Endothelial cell (in vitro differentiated cells): ENCODE measurements around the gene DNAJC11. TPM values are rescaled to one million over a fixed set of nuclear protein-coding genes. Genes with fewer than 3 reads are reported as not detected.
A peak's percentile ranks its signal among the peaks of the same experiment; 100 is the strongest.

Source experiments
- DNase-seq: peaks from one replicate; pipeline ENCODE4 v3.0.0; 2021; ENCODE audit warnings: low spot score
- H3K27ac Mint-ChIP-seq: one replicate; pipeline ENCODE4 v1.8.0; 2021; ENCODE audit warnings: mixed read lengths, inconsistent platforms; ENCODE audit not compliant: unreplicated experiment
- H3K27me3 Mint-ChIP-seq: one replicate; pipeline ENCODE4 v1.8.0; 2021; ENCODE audit warnings: mild to moderate bottlenecking, moderate library complexity, mixed read lengths, inconsistent platforms; ENCODE audit not compliant: unreplicated experiment
- H3K36me3 Mint-ChIP-seq: one replicate; pipeline ENCODE4 v1.8.0; 2021; ENCODE audit warnings: mild to moderate bottlenecking, low read depth, mixed read lengths, inconsistent platforms; ENCODE audit not compliant: unreplicated experiment
- H3K4me1 Mint-ChIP-seq: one replicate; pipeline ENCODE4 v1.8.0; 2021; ENCODE audit warnings: mild to moderate bottlenecking, mixed read lengths, inconsistent platforms; ENCODE audit not compliant: unreplicated experiment
- H3K4me3 Mint-ChIP-seq: one replicate; pipeline ENCODE4 v1.8.0; 2021; ENCODE audit warnings: mild to moderate bottlenecking, mixed read lengths, inconsistent platforms; ENCODE audit not compliant: unreplicated experiment
- H3K9me3 Mint-ChIP-seq: one replicate; pipeline ENCODE4 v1.8.0; 2021; ENCODE audit warnings: mixed read lengths, inconsistent platforms; ENCODE audit not compliant: unreplicated experiment
- total RNA-seq: library from RNA; stranded (reverse); fragmentation: NEBNext Ultra II Directional; extraction: Animal tissue kit (Norgen Biotek cat#: 25700); gene quantifications from one replicate; pipeline ENCODE4 v1.2.1, GENCODE V29; 2021; ENCODE audit not compliant: unreplicated experiment
- TF ChIP-seq, protein P1 (sequence below): fragments of 200-600 bp; sonication (generic); IDR thresholded peaks from one replicate; pipeline ENCODE4 v1.5.0; 2021; ENCODE audit warnings: antibody characterized with exemption; ENCODE audit not compliant: unreplicated experiment

Gene DNAJC11
- total RNA-seq, 1 donor from 2014 or later, result 57.0 TPM

DNA sequence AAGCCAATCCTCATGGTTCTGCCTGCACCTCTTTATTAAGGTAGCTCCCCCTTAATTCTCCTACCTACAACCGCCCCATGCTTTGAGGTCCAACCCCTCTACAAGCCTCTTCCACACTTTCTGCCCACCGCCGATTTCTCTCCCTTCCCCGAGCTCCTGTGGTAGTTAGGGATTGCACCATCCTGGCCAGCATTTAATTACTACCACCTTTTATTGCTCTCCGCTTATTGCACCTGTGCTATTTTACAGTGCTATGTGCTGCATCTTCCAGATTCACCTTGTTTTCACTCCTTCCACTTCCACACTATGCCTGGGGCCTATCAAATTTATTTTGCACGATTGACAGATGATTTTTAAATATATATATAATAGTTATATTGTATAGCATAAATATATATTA, 29.3 kb upstream of the DNAJC11 start:
- peaks cover 4% of the 10 kb centered on the region for H3K4me1 Mint-ChIP-seq
- H3K4me3 Mint-ChIP-seq, result no peak overlapping the region
- H3K27me3 Mint-ChIP-seq, result no peaks in the 10 kb centered on the region

DNA sequence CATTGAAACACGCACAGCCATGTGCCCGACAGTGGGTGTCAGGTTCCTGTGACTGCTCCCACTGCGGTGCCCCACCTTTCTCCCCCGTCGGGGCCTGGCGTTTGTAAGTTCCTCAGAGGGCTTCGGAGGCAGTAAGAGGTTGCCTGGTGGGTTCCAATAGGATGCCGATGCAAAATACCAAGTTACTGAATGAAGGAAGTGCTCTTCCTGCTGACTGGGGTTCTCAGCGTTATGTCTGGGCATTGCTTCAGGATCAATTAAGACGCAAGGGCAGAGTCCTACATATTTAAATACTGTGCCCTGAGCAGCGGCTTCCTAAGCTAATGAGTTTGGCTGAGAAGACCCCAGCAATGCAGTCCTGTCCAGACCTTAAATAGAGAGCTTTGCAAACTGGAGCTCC, 28.9 kb upstream of the DNAJC11 start:
- Mint-ChIP-seq H3K9me3 (no peaks in the 10 kb centered on the region), H3K27me3 (no peaks in the 10 kb centered on the region), H3K27ac (no peak overlapping the region), H3K36me3 (peaks cover 4% of the 10 kb centered on the region), H3K4me1 (peaks cover 4% of the 10 kb centered on the region), H3K4me3 (no peak overlapping the region)
- no peak for DNase-seq
- TF ChIP-seq, protein P1, sequence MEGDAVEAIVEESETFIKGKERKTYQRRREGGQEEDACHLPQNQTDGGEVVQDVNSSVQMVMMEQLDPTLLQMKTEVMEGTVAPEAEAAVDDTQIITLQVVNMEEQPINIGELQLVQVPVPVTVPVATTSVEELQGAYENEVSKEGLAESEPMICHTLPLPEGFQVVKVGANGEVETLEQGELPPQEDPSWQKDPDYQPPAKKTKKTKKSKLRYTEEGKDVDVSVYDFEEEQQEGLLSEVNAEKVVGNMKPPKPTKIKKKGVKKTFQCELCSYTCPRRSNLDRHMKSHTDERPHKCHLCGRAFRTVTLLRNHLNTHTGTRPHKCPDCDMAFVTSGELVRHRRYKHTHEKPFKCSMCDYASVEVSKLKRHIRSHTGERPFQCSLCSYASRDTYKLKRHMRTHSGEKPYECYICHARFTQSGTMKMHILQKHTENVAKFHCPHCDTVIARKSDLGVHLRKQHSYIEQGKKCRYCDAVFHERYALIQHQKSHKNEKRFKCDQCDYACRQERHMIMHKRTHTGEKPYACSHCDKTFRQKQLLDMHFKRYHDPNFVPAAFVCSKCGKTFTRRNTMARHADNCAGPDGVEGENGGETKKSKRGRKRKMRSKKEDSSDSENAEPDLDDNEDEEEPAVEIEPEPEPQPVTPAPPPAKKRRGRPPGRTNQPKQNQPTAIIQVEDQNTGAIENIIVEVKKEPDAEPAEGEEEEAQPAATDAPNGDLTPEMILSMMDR, result no peak

More for the DNA sequence above, 29.3 kb upstream of the DNAJC11 start:
- TF ChIP-seq, protein P1, result no peak
- H3K36me3 Mint-ChIP-seq, result peaks cover 4% of the 10 kb centered on the region
- no peaks in the 10 kb centered on the region for H3K9me3 Mint-ChIP-seq
- no peak overlapping the region for H3K27ac Mint-ChIP-seq
- no peak for DNase-seq

DNA sequence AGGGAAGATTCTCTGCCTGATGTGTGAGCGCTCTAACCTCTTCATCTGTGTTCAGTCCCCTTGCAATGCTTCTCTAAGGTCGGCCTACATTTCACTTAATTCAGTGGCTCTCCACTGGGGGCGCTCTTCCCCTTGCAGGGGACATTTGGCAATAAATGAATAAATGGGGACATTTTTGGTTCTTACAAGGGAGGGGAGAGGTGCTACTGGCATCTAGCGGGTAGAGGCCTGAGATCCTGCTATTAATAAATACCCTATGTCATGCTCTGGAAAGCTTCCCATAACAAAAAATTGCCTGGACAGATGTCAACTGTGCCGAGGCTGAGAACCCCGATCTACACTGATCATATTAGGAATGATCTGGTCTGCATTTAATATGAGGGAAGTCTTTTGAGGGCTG, 25.9 kb upstream of the DNAJC11 start:
- Mint-ChIP-seq H3K4me3 (no peak overlapping the region), H3K27ac (no peak overlapping the region)
- peak; percentile 79 for DNase-seq

DNA sequence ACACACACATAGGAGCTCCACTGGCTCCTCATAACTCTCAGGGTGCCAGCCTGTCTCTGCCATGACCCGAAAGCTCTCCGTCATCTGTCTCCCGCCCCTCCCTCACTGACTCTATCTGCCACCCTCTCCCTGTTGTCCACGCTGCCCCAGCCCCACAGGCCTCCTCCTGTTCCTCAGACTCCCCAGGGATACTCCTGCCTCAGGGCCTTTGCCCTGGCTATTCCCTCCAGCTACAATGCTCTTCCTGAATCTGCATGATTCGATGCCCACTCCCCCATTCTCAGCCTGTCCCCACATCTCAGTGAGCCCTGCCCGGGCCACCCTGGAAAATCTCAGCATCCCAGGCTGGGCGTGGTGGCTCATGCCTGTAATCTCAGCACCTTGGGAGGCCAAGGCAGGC, 24.6 kb upstream of the DNAJC11 start:
- Mint-ChIP-seq H3K36me3 (peaks cover 4% of the 10 kb centered on the region), H3K4me3 (no peak overlapping the region)

More for the DNA sequence above, 25.9 kb upstream of the DNAJC11 start:
- peaks cover 4% of the 10 kb centered on the region for H3K36me3 Mint-ChIP-seq
- peaks cover 2% of the 10 kb centered on the region for H3K4me1 Mint-ChIP-seq
- no peaks in the 10 kb centered on the region for H3K9me3 Mint-ChIP-seq
- TF ChIP-seq, protein P1, result peak; percentile 91
- H3K27me3 Mint-ChIP-seq, result no peaks in the 10 kb centered on the region

DNA sequence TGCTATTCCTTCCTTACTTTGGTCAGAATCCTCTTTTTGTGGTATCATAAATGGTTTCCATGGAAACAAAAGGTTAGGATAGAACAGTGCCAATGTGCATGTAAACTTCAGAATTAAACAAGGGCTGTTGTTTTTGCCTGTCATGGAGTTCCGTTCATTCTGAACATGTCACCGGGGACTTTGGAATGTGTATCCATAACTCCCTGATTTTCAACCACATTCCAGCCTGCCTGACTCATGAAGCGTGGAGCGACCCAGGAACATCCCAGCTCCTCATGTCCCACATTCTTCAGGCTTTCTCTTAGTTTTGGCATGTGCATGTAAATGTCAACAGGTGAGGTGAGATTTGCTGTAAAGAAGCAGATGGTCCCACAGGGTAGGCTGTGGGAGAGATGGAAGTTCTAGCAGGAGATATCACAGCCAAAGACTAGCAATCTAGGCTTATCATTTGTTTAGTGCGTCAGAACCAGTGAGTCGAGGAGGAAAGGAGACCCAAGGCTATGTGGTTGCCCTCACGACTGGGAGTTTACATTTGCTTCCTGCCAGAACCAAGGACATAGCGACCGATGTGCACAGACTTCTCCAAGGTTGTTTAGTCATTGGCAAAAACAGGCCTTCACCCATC, 23.0 kb upstream of the DNAJC11 start:
- no peak overlapping the region for H3K4me3 Mint-ChIP-seq

More for the DNA sequence above, 24.6 kb upstream of the DNAJC11 start:
- TF ChIP-seq, protein P1, result no peak
- Mint-ChIP-seq H3K9me3 (no peaks in the 10 kb centered on the region), H3K27me3 (peaks cover 4% of the 10 kb centered on the region), H3K27ac (no peak overlapping the region), H3K4me1 (peaks cover 5% of the 10 kb centered on the region)
- no peak for DNase-seq

More for the DNA sequence above, 23.0 kb upstream of the DNAJC11 start:
- H3K27ac Mint-ChIP-seq, result no peak overlapping the region
- peaks cover 4% of the 10 kb centered on the region for H3K36me3 Mint-ChIP-seq
- no peaks in the 10 kb centered on the region for H3K9me3 Mint-ChIP-seq
- H3K27me3 Mint-ChIP-seq, result peaks cover 4% of the 10 kb centered on the region
- TF ChIP-seq, protein P1, result no peak
- no peak for DNase-seq
- peaks cover 6% of the 10 kb centered on the region for H3K4me1 Mint-ChIP-seq
